Trophoblast cell (in vitro differentiated cells and primary cell): ENCODE results near the gene ZFAND3.
"Not testable (repeated sequence)": the region's sequence is repeated elsewhere in the genome, so short reads cannot be mapped to it uniquely, and the experiment has no call there.

Experiments used
- DNase-seq, 2 donors: peaks; one replicate each; pipeline ENCODE4 v3.0.0-alpha.2; 2016
- H2AFZ ChIP-seq: 2 replicates; pipeline ENCODE4 v1.6.1; 2013; ENCODE audit warnings: low read length, moderate library complexity, mild to moderate bottlenecking; ENCODE audit not compliant: insufficient read depth, poor library complexity
- H2AK5ac ChIP-seq: 2 replicates; pipeline ENCODE4 v1.6.1; 2013; ENCODE audit warnings: mild to moderate bottlenecking, low read length
- H2BK120ac ChIP-seq: 2 replicates; pipeline ENCODE4 v1.6.1; 2013; ENCODE audit warnings: low read length, mild to moderate bottlenecking, moderate library complexity; ENCODE audit not compliant: insufficient read depth, poor library complexity
- H2BK12ac ChIP-seq: 2 replicates; pipeline ENCODE4 v1.6.1; 2013; ENCODE audit warnings: mild to moderate bottlenecking, low read length, moderate library complexity
- H2BK5ac ChIP-seq: 2 replicates; pipeline ENCODE4 v1.6.1; 2013; ENCODE audit warnings: low read length, low read depth, moderate library complexity, mild to moderate bottlenecking; ENCODE audit not compliant: poor library complexity
- H3K14ac ChIP-seq: 2 replicates; pipeline ENCODE4 v1.6.1; 2013; ENCODE audit warnings: mild to moderate bottlenecking, low read length
- H3K18ac ChIP-seq: 2 replicates; pipeline ENCODE4 v1.6.1; 2013; ENCODE audit warnings: mild to moderate bottlenecking, low read length
- H3K23ac ChIP-seq: 2 replicates; pipeline ENCODE4 v1.6.1; 2013; ENCODE audit warnings: low read length
- H3K27ac ChIP-seq: 2 replicates; pipeline ENCODE4 v1.5.1; 2013; ENCODE audit warnings: low read depth, mild to moderate bottlenecking, inconsistent platforms, low read length, moderate library complexity
- H3K27me3 ChIP-seq: 2 replicates; pipeline ENCODE4 v1.6.1; 2013; ENCODE audit warnings: inconsistent platforms, mild to moderate bottlenecking, low read length, moderate library complexity; ENCODE audit not compliant: insufficient read depth
- H3K36me3 ChIP-seq, 2 experiments: 1 replicate in 1 of 2; 2 replicates in 1 of 2; pipeline ENCODE4 v1.6.1; 2013; ENCODE audit warnings: low read length in 2 of 2, mild to moderate bottlenecking in 2 of 2, moderate library complexity in 1 of 2; ENCODE audit not compliant: insufficient read depth in 2 of 2, control insufficient read depth in 1 of 2
- H3K4ac ChIP-seq: 2 replicates; pipeline ENCODE4 v1.6.1; 2013; ENCODE audit warnings: low read depth, mild to moderate bottlenecking, low read length, moderate library complexity
- H3K4me1 ChIP-seq, 2 experiments: 1 replicate in 1 of 2; 2 replicates in 1 of 2; pipeline ENCODE4 v1.6.1; 2013; ENCODE audit warnings: low read length in 2 of 2, mild to moderate bottlenecking in 2 of 2, moderate library complexity in 1 of 2; ENCODE audit not compliant: insufficient read depth in 2 of 2, control insufficient read depth in 1 of 2
- H3K4me2 ChIP-seq: 2 replicates; pipeline ENCODE4 v1.6.1; 2013; ENCODE audit warnings: inconsistent platforms, mild to moderate bottlenecking, low read length, moderate library complexity
- H3K4me3 ChIP-seq: 2 replicates; pipeline ENCODE4 v1.5.1; 2013; ENCODE audit warnings: mild to moderate bottlenecking, low read depth, low read length, inconsistent platforms
- H3K79me1 ChIP-seq: one replicate; pipeline ENCODE4 v1.6.1; 2013; ENCODE audit warnings: low read length
- H3K79me2 ChIP-seq: 2 replicates; pipeline ENCODE4 v1.6.1; 2013; ENCODE audit warnings: low read length, mild to moderate bottlenecking; ENCODE audit not compliant: control insufficient read depth, insufficient read depth, poor library complexity
- H3K9ac ChIP-seq: 2 replicates; pipeline ENCODE4 v1.6.1; 2013; ENCODE audit warnings: mild to moderate bottlenecking, low read length
- H3K9me3 ChIP-seq: 2 replicates; pipeline ENCODE4 v1.6.1; 2013; ENCODE audit warnings: low read depth, mild to moderate bottlenecking, control low read depth, inconsistent platforms, low read length; ENCODE audit not compliant: insufficient read depth
- H4K12ac ChIP-seq: 2 replicates; pipeline ENCODE4 v1.6.1; 2013; ENCODE audit warnings: low read depth, mild to moderate bottlenecking, low read length, moderate library complexity
- H4K8ac ChIP-seq: 2 replicates; pipeline ENCODE4 v1.6.1; 2013; ENCODE audit warnings: low read depth, mild to moderate bottlenecking, low read length, moderate library complexity
- H4K91ac ChIP-seq: one replicate; pipeline ENCODE4 v1.6.1; 2013; ENCODE audit warnings: low read depth, mild to moderate bottlenecking, low read length, moderate library complexity
- WGBS: extraction: QIAGEN DNeasy Blood & Tissue Kit; methylation state at CpG from one replicate; pipeline ENCODE4 v1.1.7; 2013; ENCODE audit warnings: missing lambda C conversion rate; ENCODE audit not compliant: insufficient read length, insufficient coverage; ENCODE audit errors: extremely low coverage; 5-methylcytosine and 5-hydroxymethylcytosine counted together

ZFAND3 gene

DNA sequence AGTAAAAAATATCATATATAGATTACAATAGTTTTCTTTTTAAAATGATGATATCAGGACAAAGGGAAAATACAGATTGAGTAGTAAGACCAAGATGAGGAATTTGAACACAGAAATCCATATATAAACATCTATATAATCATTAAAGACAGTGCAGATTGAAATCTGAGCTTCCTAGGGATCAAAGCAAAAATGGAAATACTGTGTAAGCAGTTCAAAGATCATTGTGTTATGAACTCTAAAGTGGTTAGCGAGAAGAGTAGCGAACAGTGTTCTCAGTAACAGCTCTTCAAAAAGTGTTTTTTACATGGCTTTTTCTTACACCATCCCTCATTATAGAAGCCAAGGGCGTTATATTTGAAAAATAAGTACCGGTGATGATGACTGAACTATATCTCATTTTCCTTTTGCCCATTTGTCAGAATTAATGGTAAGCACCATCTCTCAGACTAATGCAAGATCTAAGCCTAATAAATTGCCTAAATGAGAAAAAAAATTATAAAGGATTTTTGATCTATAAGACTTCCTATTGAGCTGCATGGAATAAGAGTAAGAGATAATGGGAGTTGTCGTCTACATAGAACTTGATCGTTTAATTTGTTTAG, 226.3 kb downstream of the ZFAND3 start:
- no CpG with 5 or more reads among the region's 6 CpGs for WGBS
- H3K79me1 ChIP-seq, result no peaks in the 10 kb centered on the region
- no peak overlapping the region for H3K4ac ChIP-seq
- no peak overlapping the region for H2AFZ ChIP-seq
- H2BK5ac ChIP-seq, result no peak overlapping the region
- H3K79me2 ChIP-seq, result no peaks in the 10 kb centered on the region
- no peak overlapping the region for H2BK12ac ChIP-seq
- H2AK5ac ChIP-seq, result no peak overlapping the region
- no peak for DNase-seq
- no peak overlapping the region for H3K14ac ChIP-seq
- H3K4me1 ChIP-seq, result no peaks in the 10 kb centered on the region
- no peak overlapping the region for H2BK120ac ChIP-seq
- no peak overlapping the region for H3K4me3 ChIP-seq
- H3K27ac ChIP-seq, result no peak overlapping the region
- H3K9me3 ChIP-seq, result no peaks in the 10 kb centered on the region
- no peaks in the 10 kb centered on the region for H3K27me3 ChIP-seq
- no peak overlapping the region for H3K23ac ChIP-seq
- no peak overlapping the region for H3K9ac ChIP-seq
- no peak overlapping the region for H4K8ac ChIP-seq
- H4K12ac ChIP-seq, result no peak overlapping the region
- H3K18ac ChIP-seq, result no peak overlapping the region
- no peak overlapping the region for H4K91ac ChIP-seq
- H3K36me3 ChIP-seq, result no peaks in the 10 kb centered on the region
- H3K4me2 ChIP-seq, result no peak overlapping the region

DNA sequence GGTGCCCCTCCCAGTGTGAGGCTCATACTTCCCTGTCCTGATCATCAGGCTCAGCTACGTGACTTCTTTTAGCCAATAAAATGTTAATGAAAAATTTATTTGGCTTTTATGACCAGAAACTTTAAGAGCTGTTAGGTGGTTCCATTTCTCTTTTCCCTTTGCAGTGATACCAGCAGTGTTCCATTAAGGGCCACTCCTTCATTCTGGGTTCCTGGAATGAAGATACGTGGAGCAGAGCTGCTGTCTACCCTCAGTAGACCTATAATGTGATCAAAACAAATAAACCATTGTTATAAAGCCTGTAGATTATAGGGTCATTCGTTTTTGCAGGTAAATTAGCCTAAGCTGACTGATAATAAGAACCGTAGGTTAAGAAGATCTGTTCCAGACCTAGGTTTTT, 228.0 kb downstream of the ZFAND3 start:
- Histone ChIP-seq H3K9me3 (no peaks in the 10 kb centered on the region), H3K18ac (no peak overlapping the region), H3K23ac (no peak overlapping the region), H3K14ac (no peak overlapping the region), H3K4ac (no peak overlapping the region), H3K79me2 (no peaks in the 10 kb centered on the region), H4K12ac (no peak overlapping the region), H3K36me3 (no peaks in the 10 kb centered on the region), H3K4me2 (no peak overlapping the region), H3K79me1 (no peaks in the 10 kb centered on the region), H3K27ac (no peak overlapping the region), H3K27me3 (no peaks in the 10 kb centered on the region), H2AK5ac (no peak overlapping the region), H3K4me1 (no peaks in the 10 kb centered on the region), H2AFZ (no peak overlapping the region), H2BK5ac (no peak overlapping the region), H3K9ac (no peak overlapping the region), H3K4me3 (no peak overlapping the region), H4K91ac (no peak overlapping the region), H2BK120ac (no peak overlapping the region), H2BK12ac (no peak overlapping the region), H4K8ac (no peak overlapping the region)
- no peak for DNase-seq
- no CpG with 5 or more reads among the region's 4 CpGs for WGBS

DNA sequence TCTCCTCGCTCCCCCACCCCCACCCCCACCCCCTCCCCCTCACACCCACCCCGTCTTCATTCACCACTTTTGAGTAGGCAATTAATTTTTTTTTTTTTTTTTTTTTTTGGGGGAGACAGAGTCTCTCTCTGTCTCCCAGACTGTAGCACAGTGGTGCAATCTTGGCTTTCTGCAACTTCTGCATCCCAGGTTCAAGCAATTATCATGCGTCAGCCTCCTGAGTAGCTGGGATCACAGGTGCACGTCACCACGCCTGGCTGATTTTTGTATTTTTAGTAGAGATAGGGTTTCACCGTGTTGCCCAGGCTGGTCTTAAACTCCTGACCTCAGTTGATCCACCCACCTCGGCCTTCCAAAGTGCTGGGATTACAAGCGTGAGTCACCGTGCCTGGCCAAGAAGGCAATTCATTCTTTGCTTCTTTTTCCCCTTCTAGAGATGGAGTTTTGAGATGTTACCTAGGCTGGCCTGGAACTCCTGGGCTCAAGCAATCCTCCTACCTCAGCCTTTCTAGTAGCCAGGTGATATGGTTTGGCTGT, 230.4 kb downstream of the ZFAND3 start:
- WGBS, result no CpG with 5 or more reads among the region's 9 CpGs

DNA sequence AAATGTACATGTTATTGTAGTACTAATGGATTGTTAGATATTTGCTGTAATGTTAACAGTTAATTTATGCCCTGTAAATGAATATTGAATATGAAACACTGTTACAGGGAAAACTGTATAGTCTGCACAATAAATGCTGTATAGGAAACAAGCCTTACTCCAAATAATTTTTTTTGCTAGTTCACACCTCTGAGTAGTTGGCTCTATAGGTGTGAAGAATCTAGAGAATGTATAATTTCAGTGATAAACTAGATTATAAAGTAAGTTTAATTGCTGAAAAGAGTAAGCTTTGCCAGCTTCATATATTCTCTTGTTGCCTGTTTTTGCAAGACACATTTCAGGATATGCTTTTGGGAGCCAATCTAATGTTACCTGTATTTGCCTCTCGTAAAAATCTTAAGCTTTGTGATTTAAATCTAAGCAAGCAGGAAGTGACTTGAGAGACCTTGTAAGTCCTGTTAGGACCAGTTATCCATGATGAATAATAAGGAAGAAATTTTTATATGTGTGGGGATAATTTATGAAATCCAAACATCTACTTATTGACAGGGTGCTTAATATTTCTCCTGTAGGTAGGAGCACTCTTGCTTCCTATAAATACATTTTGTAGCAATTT, 232.4 kb downstream of the ZFAND3 start:
- no peaks in the 10 kb centered on the region for H3K27me3 ChIP-seq
- no CpG with 5 or more reads among the region's 1 CpG for WGBS
- H3K4me3 ChIP-seq, result no peak overlapping the region
- H3K14ac ChIP-seq, result no peak overlapping the region
- H2AK5ac ChIP-seq, result no peak overlapping the region
- no peak overlapping the region for H2AFZ ChIP-seq
- no peaks in the 10 kb centered on the region for H3K4me1 ChIP-seq
- no peak overlapping the region for H2BK120ac ChIP-seq
- DNase-seq, result no peak
- no peak overlapping the region for H2BK5ac ChIP-seq
- H3K4me2 ChIP-seq, result no peak overlapping the region
- no peak overlapping the region for H2BK12ac ChIP-seq
- no peaks in the 10 kb centered on the region for H3K36me3 ChIP-seq
- no peak overlapping the region for H3K23ac ChIP-seq
- no peak overlapping the region for H4K8ac ChIP-seq
- no peaks in the 10 kb centered on the region for H3K9me3 ChIP-seq
- no peak overlapping the region for H4K91ac ChIP-seq
- H3K9ac ChIP-seq, result no peak overlapping the region
- H3K4ac ChIP-seq, result no peak overlapping the region
- no peak overlapping the region for H4K12ac ChIP-seq
- no peaks in the 10 kb centered on the region for H3K79me2 ChIP-seq
- H3K79me1 ChIP-seq, result no peaks in the 10 kb centered on the region
- no peak overlapping the region for H3K18ac ChIP-seq
- no peak overlapping the region for H3K27ac ChIP-seq

More for the DNA sequence above, 230.4 kb downstream of the ZFAND3 start:
- H4K91ac ChIP-seq, H3K4me3 ChIP-seq, H3K36me3 ChIP-seq, H4K12ac ChIP-seq, H2AK5ac ChIP-seq, H3K23ac ChIP-seq, H3K9me3 ChIP-seq, H3K27me3 ChIP-seq, H3K79me2 ChIP-seq, H3K4ac ChIP-seq, H2BK120ac ChIP-seq, H3K79me1 ChIP-seq, DNase-seq, H2AFZ ChIP-seq, H3K4me1 ChIP-seq, H3K14ac ChIP-seq, H3K27ac ChIP-seq, H4K8ac ChIP-seq, H2BK5ac ChIP-seq, H2BK12ac ChIP-seq, H3K4me2 ChIP-seq, H3K18ac ChIP-seq, H3K9ac ChIP-seq: not testable (repeated sequence)
